NCI-H128 (cell line): ENCODE data around the gene CIITA.
"Not testable (repeated sequence)": the region's sequence is repeated elsewhere in the genome, so short reads cannot be mapped to it uniquely, and the experiment has no call there.

Experiments used
- DNase-seq: peaks from one replicate; lab custom pipeline; 2025; ENCODE audit not compliant: unreplicated experiment; lab: John Stamatoyannopoulos, UW

The CIITA gene

GRCh38 chr16:10950393-10950792, 73.4 kb downstream of the CIITA start:
- DNase-seq = no peak

GRCh38 chr16:10951026-10951425, 74.0 kb downstream of the CIITA start:
- DNase-seq = no peak

- no peak for DNase-seq
These were observed 77.9 kb downstream of the CIITA start for GRCh38 chr16:10954903-10955302.

GRCh38 chr16:10957771-10958482, 80.9 kb downstream of the CIITA start:
- DNase-seq = no peak

- DNase-seq = no peak
These were observed 82.2 kb downstream of the CIITA start for GRCh38 chr16:10959161-10959560.

DNA sequence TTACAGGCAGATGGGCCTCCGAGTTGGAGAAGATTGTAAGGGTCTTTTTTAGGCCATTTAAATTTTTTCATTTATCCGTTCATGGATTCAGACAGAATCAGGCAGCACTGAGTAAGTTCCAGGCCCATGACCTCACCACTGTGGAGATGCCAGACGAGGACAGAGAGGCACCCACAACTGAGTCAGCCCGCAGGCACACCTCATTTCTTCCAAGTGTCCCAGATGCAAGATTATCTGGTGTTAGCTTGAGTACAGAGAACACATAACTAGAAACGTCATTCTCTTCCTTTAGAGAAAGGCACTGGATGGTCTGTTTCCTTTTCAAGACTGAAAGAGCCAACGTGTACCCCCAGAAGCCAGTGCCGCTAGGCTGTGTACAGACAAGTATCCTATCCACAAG, 84.2 kb downstream of the CIITA start:
- DNase-seq = no peak

- peak; percentile 36 for DNase-seq
These were observed 87.3 kb downstream of the CIITA start for GRCh38 chr16:10964039-10964890.

- no peak for DNase-seq
These were observed 87.9 kb downstream of the CIITA start for GRCh38 chr16:10964891-10965326.

DNA sequence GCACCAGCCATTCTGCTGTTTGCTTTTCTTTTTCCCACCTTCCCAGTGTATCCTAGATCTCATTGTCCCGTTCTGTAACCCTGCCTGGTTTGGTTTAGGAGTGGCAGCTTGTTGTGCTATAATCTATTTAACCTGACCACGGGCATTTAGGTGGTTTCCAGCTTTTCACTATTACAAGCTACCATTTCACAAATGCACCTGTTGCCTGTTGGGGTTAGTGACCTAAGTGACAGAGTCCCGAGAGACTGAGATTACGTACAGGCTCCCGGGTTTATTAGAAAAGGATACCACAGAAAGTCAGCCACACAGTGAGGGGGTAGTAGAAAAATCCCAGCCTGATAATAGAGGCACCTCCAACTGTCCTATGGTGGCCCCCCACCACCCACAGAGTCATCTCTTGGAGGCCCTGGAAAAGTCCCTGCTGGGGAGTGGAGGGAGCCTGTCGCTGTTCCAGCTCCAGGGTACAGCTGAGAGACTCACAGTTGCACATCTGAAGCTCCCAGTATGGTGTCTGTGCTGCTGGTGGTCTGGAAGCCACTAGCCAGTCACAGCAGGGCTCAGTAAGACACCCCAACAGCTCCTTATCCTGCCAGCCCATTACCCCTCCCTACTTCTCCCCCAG, 88.5 kb downstream of the CIITA start:
- DNase-seq = no peak

- DNase-seq = no peak
These were observed 89.1 kb downstream of the CIITA start for GRCh38 chr16:10966129-10966528.

- not testable (repeated sequence) for DNase-seq
These were observed 89.6 kb downstream of the CIITA start for GRCh38 chr16:10966559-10966958.

GRCh38 chr16:10967986-10968385, 91.0 kb downstream of the CIITA start:
- DNase-seq = no peak

- no peak for DNase-seq
These were observed 91.5 kb downstream of the CIITA start for GRCh38 chr16:10968498-10968897.

- no peak for DNase-seq
These were observed 92.6 kb downstream of the CIITA start for GRCh38 chr16:10969615-10970014.

- no peak for DNase-seq
These were observed 93.1 kb downstream of the CIITA start for GRCh38 chr16:10970065-10970464.

GRCh38 chr16:10971560-10971961, 94.6 kb downstream of the CIITA start:
- DNase-seq = peak; percentile 25

- no peak for DNase-seq
These were observed 95.3 kb downstream of the CIITA start for GRCh38 chr16:10972108-10972818.

DNA sequence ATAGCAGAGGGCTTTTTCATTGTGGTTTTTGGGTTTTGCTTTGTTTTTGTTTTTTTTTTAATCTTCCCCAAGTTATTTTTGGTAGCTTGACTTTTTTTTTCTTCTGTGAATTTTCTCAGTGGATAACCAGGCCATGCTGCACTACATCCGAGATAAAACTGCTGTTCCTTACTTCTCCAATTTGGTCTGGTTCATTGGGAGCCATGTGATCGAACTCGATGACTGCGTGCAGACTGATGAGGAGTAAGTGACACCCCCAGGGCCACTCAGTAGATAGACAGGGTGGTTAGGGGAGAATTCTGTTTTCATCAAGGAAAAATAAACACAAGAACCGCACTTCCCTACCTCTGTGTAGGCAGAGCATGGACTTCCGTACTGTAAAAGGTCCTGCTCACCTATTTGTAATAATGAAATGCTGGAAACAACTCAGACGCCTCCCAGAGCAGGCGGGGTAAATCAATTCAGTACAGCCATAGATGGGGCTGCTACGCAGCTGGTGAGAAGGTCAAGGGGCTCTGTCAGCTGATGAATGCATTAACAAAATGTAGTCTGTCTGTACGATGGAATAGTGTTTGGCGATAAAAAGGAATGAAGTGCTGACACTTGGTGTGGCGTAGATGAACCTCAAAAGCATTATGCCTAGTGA, 95.9 kb downstream of the CIITA start:
- DNase-seq = no peak

GRCh38 chr16:10976634-10977033, 99.6 kb downstream of the CIITA start:
- DNase-seq = no peak

DNA sequence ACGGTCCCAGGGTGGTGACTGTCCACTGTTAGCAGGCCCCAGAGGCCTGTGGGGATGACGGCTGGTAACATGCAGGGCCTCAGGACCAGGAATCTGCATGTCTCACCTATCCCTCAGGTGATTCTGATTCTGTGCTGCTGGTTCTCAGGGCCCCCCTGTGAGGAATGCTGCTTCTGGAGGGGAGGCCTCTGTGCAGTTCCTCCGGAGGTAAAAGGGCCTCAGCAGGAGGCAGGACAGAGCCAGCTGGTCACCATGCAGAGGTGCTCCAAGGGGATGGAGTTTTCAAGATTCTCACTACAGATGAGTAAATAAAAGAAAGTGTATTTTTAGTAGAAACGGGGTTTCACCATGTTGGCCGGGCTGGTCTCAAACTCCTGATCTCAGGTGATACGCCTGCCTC, 101.1 kb downstream of the CIITA start:
- no peak for DNase-seq
